Measurements from ENCODE around the gene IL4. TPM values are rescaled to one million over a fixed set of nuclear protein-coding genes. Genes with fewer than 3 reads are reported as not detected.

IL4 gene
- total RNA-seq, 1 donor from 2014 or later: not detected

DNA sequence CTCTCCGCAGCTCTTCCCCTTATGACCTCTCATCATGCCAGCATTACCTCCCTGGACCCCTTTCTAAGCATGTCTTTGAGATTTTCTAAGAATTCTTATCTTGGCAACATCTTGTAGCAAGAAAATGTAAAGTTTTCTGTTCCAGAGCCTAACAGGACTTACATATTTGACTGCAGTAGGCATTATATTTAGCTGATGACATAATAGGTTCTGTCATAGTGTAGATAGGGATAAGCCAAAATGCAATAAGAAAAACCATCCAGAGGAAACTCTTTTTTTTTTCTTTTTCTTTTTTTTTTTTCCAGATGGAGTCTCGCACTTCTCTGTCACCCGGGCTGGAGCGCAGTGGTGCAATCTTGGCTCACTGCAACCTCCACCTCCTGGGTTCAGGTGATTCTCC, 36.5 kb upstream of the IL4 start:
- Histone ChIP-seq H3K27ac (no peak overlapping the region), H3K36me3 (peaks cover 64% of the 10 kb centered on the region), H3K27me3 (ENCODE audit: low read depth) (no peaks in the 10 kb centered on the region), H3K4me1 (no peaks in the 10 kb centered on the region), H3K4me3 (no peak overlapping the region), H3K9me3 (no peaks in the 10 kb centered on the region)
- DNase-seq (no peak), ATAC-seq (no peak)
- no peak for TF ChIP-seq CTCF (IDR thresholded peaks at IDR 0.05)
- intact Hi-C loops (cut with DNase I): no loop called here

GRCh38 chr5:132639706-132640130, 34.1 kb upstream of the IL4 start:
- TF ChIP-seq CTCF (IDR thresholded peaks at IDR 0.05): no peak
- no peaks in the 10 kb centered on the region for H3K9me3 ChIP-seq
- no peaks in the 10 kb centered on the region for H3K27me3 ChIP-seq (ENCODE audit: low read depth)
- intact Hi-C loops (cut with DNase I): no loop called here
- no peak overlapping the region for H3K27ac ChIP-seq
- no peak overlapping the region for H3K4me3 ChIP-seq
- H3K4me1 ChIP-seq: no peaks in the 10 kb centered on the region
- ATAC-seq (no peak), DNase-seq (no peak)
- H3K36me3 ChIP-seq: peaks cover 75% of the 10 kb centered on the region

GRCh38 chr5:132640613-132641012, 33.2 kb upstream of the IL4 start:
- Histone ChIP-seq H3K4me3 (no peak overlapping the region), H3K36me3 (peaks cover 69% of the 10 kb centered on the region), H3K27ac (no peak overlapping the region), H3K4me1 (no peaks in the 10 kb centered on the region), H3K27me3 (ENCODE audit: low read depth) (no peaks in the 10 kb centered on the region), H3K9me3 (no peaks in the 10 kb centered on the region)
- DNase-seq (no peak), ATAC-seq (no peak)
- no peak for TF ChIP-seq CTCF (IDR thresholded peaks at IDR 0.05)
- intact Hi-C loops (cut with DNase I): no loop called here

GRCh38 chr5:132641241-132641723, 32.5 kb upstream of the IL4 start:
- TF ChIP-seq CTCF (IDR thresholded peaks at IDR 0.05): no peak
- peaks cover 69% of the 10 kb centered on the region for H3K36me3 ChIP-seq

DNA sequence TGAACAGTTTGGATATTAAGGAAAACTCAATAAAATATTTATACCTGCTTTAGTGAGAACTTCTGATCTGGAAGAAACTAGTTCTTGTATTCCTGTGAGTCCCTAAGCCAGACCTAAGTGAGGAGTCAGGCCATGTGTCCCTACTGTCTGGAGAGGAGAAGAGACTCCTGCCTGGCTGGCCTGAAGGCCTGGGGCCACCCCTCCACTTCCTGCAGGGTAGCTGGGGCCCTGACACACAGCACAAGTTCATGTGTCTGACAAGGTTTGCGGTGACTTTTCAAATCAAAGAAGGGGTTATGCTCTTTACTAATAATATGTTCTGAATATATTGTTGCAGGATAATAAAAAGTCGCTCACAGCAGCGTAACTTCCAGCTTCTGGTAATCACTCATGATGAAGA, 31.9 kb upstream of the IL4 start:
- TF ChIP-seq CTCF (IDR thresholded peaks at IDR 0.05): no peak
- intact Hi-C loops (cut with DNase I): no loop called here
- Histone ChIP-seq H3K27me3 (ENCODE audit: low read depth) (no peaks in the 10 kb centered on the region), H3K9me3 (no peaks in the 10 kb centered on the region), H3K36me3 (peaks cover 65% of the 10 kb centered on the region), H3K27ac (no peak overlapping the region), H3K4me1 (no peaks in the 10 kb centered on the region), H3K4me3 (no peak overlapping the region)
- DNase-seq (no peak), ATAC-seq (no peak)

More at GRCh38 chr5:132641241-132641723, 32.5 kb upstream of the IL4 start:
- no peak for ATAC-seq
- no peak overlapping the region for H3K4me3 ChIP-seq
- no peak for DNase-seq
- H3K9me3 ChIP-seq: no peaks in the 10 kb centered on the region
- no peak overlapping the region for H3K27ac ChIP-seq
- intact Hi-C loops (cut with DNase I): no loop called here
- no peaks in the 10 kb centered on the region for H3K4me1 ChIP-seq
- H3K27me3 ChIP-seq (ENCODE audit: low read depth): no peaks in the 10 kb centered on the region

DNA sequence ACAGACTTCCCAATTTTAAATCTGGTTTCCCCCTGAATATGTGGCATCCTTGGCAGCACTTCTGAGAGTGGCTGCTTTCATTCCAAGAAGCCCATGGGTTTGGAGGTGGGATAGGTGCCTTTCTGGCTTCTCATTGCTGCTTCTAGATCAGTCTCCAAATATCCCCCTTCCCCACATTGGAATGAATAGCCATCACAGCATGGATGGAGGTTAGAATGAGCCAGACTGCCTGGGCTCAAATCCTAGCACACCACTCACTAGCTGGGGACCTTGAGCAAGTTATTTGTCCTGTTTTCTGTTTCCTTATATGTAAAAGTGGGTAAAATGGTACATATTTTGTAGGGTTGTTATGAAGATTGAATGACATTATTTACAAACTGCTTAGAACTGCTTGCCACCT, 29.6 kb upstream of the IL4 start:
- DNase-seq (no peak), ATAC-seq (no peak)
- Histone ChIP-seq H3K36me3 (peaks cover 42% of the 10 kb centered on the region), H3K4me1 (no peaks in the 10 kb centered on the region), H3K4me3 (no peak overlapping the region), H3K27ac (no peak overlapping the region), H3K27me3 (ENCODE audit: low read depth) (no peaks in the 10 kb centered on the region), H3K9me3 (peaks cover 7% of the 10 kb centered on the region)
- no peak for TF ChIP-seq CTCF (IDR thresholded peaks at IDR 0.05)
- intact Hi-C loops (cut with DNase I): no loop called here

Measured in lower lobe of right lung (tissue), 2 donors.